ENCODE results near the gene SIGLEC15. TPM values are rescaled to one million over a fixed set of nuclear protein-coding genes. Genes with fewer than 3 reads are reported as not detected.

SIGLEC15 gene
- total RNA-seq, 1 experiment from 2014 or later: not detected

GRCh38 chr18:45841060-45841764 lies 15.7 kb downstream of the SIGLEC15 start:
- POLR2A ChIA-PET: no interaction called here
- Histone ChIP-seq H2AFZ (ENCODE audit: low read depth, low read length, poor library complexity, severe bottlenecking) (no peak overlapping the region), H3K27me3 (ENCODE audit: insufficient read depth, low read length) (no peaks in the 10 kb centered on the region), H3K9ac (ENCODE audit: low read length) (no peak overlapping the region), H3K4me2 (ENCODE audit: low read length) (no peak overlapping the region), H3K4me1 (ENCODE audit: control insufficient read depth in 1 of 2, insufficient read depth in 2 of 2, low read length in 2 of 2) (no peaks in the 10 kb centered on the region), H3K36me3 (ENCODE audit: control insufficient read depth in 1 of 2, insufficient read depth in 2 of 2, low read length in 2 of 2) (no peaks in the 10 kb centered on the region), H3K9me3 (ENCODE audit: control insufficient read depth in 1 of 2, insufficient read depth in 1 of 2, low read depth in 1 of 2, low read length in 2 of 2) (no peaks in the 10 kb centered on the region), H4K20me1 (ENCODE audit: insufficient read depth) (no peaks in the 10 kb centered on the region), H3K27ac (ENCODE audit: low read depth, low read length) (no peak overlapping the region), H3K79me2 (ENCODE audit: insufficient read depth, low read length) (no peaks in the 10 kb centered on the region), H3K9me2 (ENCODE audit: insufficient read depth) (no peaks in the 10 kb centered on the region), H3K4me3 (replicated peaks in 1 of 2; ENCODE audit: low read depth in 1 of 2, low read length in 2 of 2) (no peak overlapping the region)
- DNase-seq (ENCODE audit: low read depth, low spot score): no peak
- BruUV-seq (replicated peaks): no TSS peak
- ATAC-seq: no peak
- no peak for TF ChIP-seq YY1 (IDR thresholded peaks at IDR 0.05; ENCODE audit: extremely low read depth, insufficient replicate concordance, low read depth, low read length)
- TF ChIP-seq SIN3A (IDR thresholded peaks at IDR 0.05; ENCODE audit: low read depth): no peak
- TF ChIP-seq, protein P1, sequence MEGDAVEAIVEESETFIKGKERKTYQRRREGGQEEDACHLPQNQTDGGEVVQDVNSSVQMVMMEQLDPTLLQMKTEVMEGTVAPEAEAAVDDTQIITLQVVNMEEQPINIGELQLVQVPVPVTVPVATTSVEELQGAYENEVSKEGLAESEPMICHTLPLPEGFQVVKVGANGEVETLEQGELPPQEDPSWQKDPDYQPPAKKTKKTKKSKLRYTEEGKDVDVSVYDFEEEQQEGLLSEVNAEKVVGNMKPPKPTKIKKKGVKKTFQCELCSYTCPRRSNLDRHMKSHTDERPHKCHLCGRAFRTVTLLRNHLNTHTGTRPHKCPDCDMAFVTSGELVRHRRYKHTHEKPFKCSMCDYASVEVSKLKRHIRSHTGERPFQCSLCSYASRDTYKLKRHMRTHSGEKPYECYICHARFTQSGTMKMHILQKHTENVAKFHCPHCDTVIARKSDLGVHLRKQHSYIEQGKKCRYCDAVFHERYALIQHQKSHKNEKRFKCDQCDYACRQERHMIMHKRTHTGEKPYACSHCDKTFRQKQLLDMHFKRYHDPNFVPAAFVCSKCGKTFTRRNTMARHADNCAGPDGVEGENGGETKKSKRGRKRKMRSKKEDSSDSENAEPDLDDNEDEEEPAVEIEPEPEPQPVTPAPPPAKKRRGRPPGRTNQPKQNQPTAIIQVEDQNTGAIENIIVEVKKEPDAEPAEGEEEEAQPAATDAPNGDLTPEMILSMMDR (IDR thresholded peaks at IDR 0.05 in 2 of 3, conservative IDR thresholded peaks at IDR 0.05 in 1 of 3; ENCODE audit: borderline replicate concordance in 1 of 3, insufficient read depth in 1 of 3, low read depth in 2 of 3, low read length in 2 of 3): no peak
- no peak for TF ChIP-seq ELF1 (IDR thresholded peaks at IDR 0.05; ENCODE audit: borderline replicate concordance, low read depth)
- TF ChIP-seq SP1 (IDR thresholded peaks at IDR 0.05; ENCODE audit: low read depth): no peak
- no peak for TF ChIP-seq CEBPB (IDR thresholded peaks at IDR 0.05; ENCODE audit: low read depth)
- no peak for TF ChIP-seq TCF7L2 (IDR thresholded peaks at IDR 0.05; ENCODE audit: borderline replicate concordance, extremely low read depth, insufficient read depth, insufficient read length)
- TF ChIP-seq REST (IDR thresholded peaks at IDR 0.05; ENCODE audit: low read depth): no peak
- TF ChIP-seq JUND (IDR thresholded peaks at IDR 0.05): no peak
- TF ChIP-seq ZNF274 (IDR thresholded peaks at IDR 0.05; ENCODE audit: low read depth, low read length): no peak
- no peak for TF ChIP-seq EZH2phosphoT487 (IDR thresholded peaks at IDR 0.05; ENCODE audit: borderline replicate concordance)
- TF ChIP-seq POLR2AphosphoS5 (IDR thresholded peaks at IDR 0.05; ENCODE audit: low read depth, low read length): no peak
- no peak for TF ChIP-seq ZBTB33 (IDR thresholded peaks at IDR 0.05; ENCODE audit: extremely low read depth, insufficient replicate concordance, low read length)
- TF ChIP-seq EGR1 (IDR thresholded peaks at IDR 0.05; ENCODE audit: low read depth): no peak
- no peak for TF ChIP-seq SRF (IDR thresholded peaks at IDR 0.05; ENCODE audit: low read depth)
- no peak for TF ChIP-seq ATF3 (IDR thresholded peaks at IDR 0.05)
- CTCF ChIA-PET: no interaction called here
- intact Hi-C loops (cut with micrococcal nuclease): no loop called here
- RAD21 ChIA-PET (ENCODE audit: low non-redundant PET in 1 of 2, low total read pairs in 2 of 2, uncharacterized antibody in 2 of 2, unreplicated experiment in 2 of 2): no interaction called here
